Erythroblast (primary cell): ENCODE data around the gene FMO1.

ENCODE experiments used
- GATA1 ChIP-seq: IDR thresholded peaks from 2 replicates; pipeline ENCODE4 v1.6.1; 2011; ENCODE audit warnings: low read depth, mild to moderate bottlenecking, control low read depth, low read length, moderate library complexity
- POLR2A ChIP-seq: IDR thresholded peaks from 2 replicates; pipeline ENCODE4 v1.6.1; 2011; ENCODE audit warnings: mild to moderate bottlenecking, low read length

DNA sequence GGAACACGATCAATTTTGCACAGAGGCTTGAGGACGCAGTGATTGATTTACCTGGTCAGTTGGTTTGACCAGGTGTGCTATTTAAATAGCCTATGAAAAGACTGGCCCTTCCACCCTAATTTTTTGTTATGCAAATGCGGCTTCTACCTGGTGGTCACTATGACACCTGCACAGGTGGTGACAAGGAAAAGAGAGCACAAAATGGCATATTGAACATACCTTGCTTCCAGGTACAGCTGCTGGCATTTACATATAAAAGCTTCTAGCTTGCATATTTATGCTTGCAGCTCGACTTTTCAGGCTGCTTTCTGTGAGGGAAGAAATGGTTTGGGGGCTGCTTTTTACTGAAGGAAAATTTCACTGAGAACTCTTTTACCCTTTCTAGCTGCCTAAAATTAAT lies 50.4 kb downstream of the FMO1 start:
- TF ChIP-seq POLR2A = no peak
- no peak for TF ChIP-seq GATA1
